Loucy (cell line): ENCODE measurements around the gene CCDC39.

Experiments used
- CTCF ChIP-seq: fragments of 200-600 bp; sonication (generic); conservative IDR thresholded peaks from 2 replicates; pipeline ENCODE4 v1.5.1; 2014; ENCODE audit warnings: mild to moderate bottlenecking, antibody characterized with exemption, low read length
- EZH2phosphoT487 ChIP-seq: fragments of 200-600 bp; IDR thresholded peaks from 2 replicates; pipeline ENCODE4 v1.6.1; 2018; ENCODE audit warnings: antibody characterized with exemption, mild to moderate bottlenecking, moderate library complexity, borderline replicate concordance

DNA sequence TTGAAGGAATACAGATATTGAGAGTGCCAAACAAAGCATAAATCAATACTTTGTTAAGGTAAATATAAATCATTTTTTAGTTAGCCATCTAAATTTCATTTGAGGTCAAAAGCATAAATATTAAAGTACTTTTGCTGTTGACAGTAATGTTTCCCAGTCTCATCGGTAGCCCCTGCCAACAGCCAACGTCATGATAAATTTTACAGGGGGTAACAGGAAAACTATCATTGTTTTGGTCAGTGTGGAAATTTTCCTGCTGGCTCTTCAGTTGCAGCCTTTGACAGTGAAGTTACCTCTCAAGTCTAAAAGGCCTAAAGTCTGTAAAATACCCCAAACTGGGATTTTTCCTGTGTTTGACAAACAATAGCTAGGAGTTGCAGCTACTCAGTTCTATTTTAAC lies 114.6 kb downstream of the CCDC39 start:
- TF ChIP-seq CTCF (no peak), EZH2phosphoT487 (no peak)
